HCT116 (cell line): ENCODE measurements around the gene RTN4RL1. TPM values are rescaled to one million over a fixed set of nuclear protein-coding genes. Genes with fewer than 3 reads are reported as not detected.

Source experiments
- ATAC-seq: fragments of 200-7000 bp; cut with Tn5 transposase; 2 replicates; pipeline ENCODE4 v1.9.1; 2020; ENCODE audit warnings: mild to moderate bottlenecking, moderate library complexity
- BruUV-seq: library from RNA; stranded (reverse); fragments of 400-500 nt; replicated peaks from 2 replicates; lab custom pipeline; 2021; lab: Mats Ljungman, UMichigan
- CTCF ChIA-PET: fragments of 300-600 bp; sonication (Branson Sonifier 250); formaldehyde crosslinking; loops from one replicate; lab custom pipeline; 2021; ENCODE audit warnings: antibody characterized with exemption; lab: Charles Lee
- POLR2A ChIA-PET: fragments of 300-600, 350-600 bp; sonication (Branson Sonifier 250); formaldehyde crosslinking; loops from one replicate; lab custom pipeline; 2021; ENCODE audit warnings: antibody characterized with exemption; lab: Charles Lee
- RAD21 ChIA-PET, 2 experiments: fragments of 300-600 bp; sonication (Branson Sonifier 250); formaldehyde crosslinking; loops; one replicate each; lab custom pipeline; 2023; ENCODE audit warnings: low total read pairs in 2 of 2; ENCODE audit not compliant: uncharacterized antibody in 2 of 2, unreplicated experiment in 2 of 2, low non-redundant PET in 1 of 2; lab: Charles Lee
- DNase-seq: peaks from one replicate; pipeline ENCODE4 v3.0.0-alpha.2; 2010; ENCODE audit warnings: low read depth, low spot score
- H2AFZ ChIP-seq: fragments of 200-600 bp; shearing (Covaris generic), sonication (generic); 2 replicates; pipeline ENCODE4 v1.6.1; 2017; ENCODE audit warnings: low read depth, mixed run types, mixed read lengths, antibody characterized with exemption, low read length; ENCODE audit not compliant: poor library complexity, severe bottlenecking
- H3K27ac ChIP-seq: 2 replicates; pipeline ENCODE4 v1.5.1; 2012; ENCODE audit warnings: low read depth, low read length
- H3K27me3 ChIP-seq: fragments of 200-600 bp; sonication (generic); 2 replicates; pipeline ENCODE4 v1.6.1; 2016; ENCODE audit warnings: mixed run types, low read length, mixed read lengths; ENCODE audit not compliant: insufficient read depth
- H3K36me3 ChIP-seq, 2 experiments: fragments of 200-500 bp in 1 of 2; fragments of 200-600 bp in 1 of 2; sonication (Bioruptor generic) in 1 of 2; sonication (generic) in 1 of 2; 2 replicates each; pipeline versions ENCODE4 v1.5.1 to v1.6.1; 2014 to 2016; ENCODE audit warnings: low read length in 2 of 2, inconsistent platforms in 1 of 2, mixed read lengths in 1 of 2, mixed run types in 1 of 2; ENCODE audit not compliant: insufficient read depth in 2 of 2, control insufficient read depth in 1 of 2
- H3K4me1 ChIP-seq, 2 experiments: fragments of 200-600 bp in 1 of 2; sonication (generic) in 1 of 2; 2 replicates each; pipeline versions ENCODE4 v1.5.1 to v1.6.1; 2012 to 2017; ENCODE audit warnings: low read length in 2 of 2, inconsistent platforms in 1 of 2, mild to moderate bottlenecking in 1 of 2, mixed read lengths in 1 of 2, mixed run types in 1 of 2, moderate library complexity in 1 of 2; ENCODE audit not compliant: insufficient read depth in 2 of 2, control insufficient read depth in 1 of 2
- H3K4me2 ChIP-seq: fragments of 200-600 bp; sonication (generic); 2 replicates; pipeline ENCODE4 v1.6.1; 2017; ENCODE audit warnings: mixed run types, low read length, mixed read lengths
- H3K4me3 ChIP-seq, 2 experiments: fragments of 200-600 bp in 1 of 2; sonication (generic) in 1 of 2; replicated peaks in 1 of 2; 2 replicates each; pipeline ENCODE4 v1.5.1; 2011 to 2016; ENCODE audit warnings: low read length in 2 of 2, control low read depth in 1 of 2, low read depth in 1 of 2, mild to moderate bottlenecking in 1 of 2, mixed read lengths in 1 of 2, mixed run types in 1 of 2
- H3K79me2 ChIP-seq: fragments of 200-600 bp; sonication (generic); 2 replicates; pipeline ENCODE4 v1.6.1; 2017; ENCODE audit warnings: mild to moderate bottlenecking, mixed run types, low read length, moderate library complexity, mixed read lengths; ENCODE audit not compliant: insufficient read depth
- H3K9ac ChIP-seq: fragments of 200-600 bp; sonication (generic); 2 replicates; pipeline ENCODE4 v1.6.1; 2016; ENCODE audit warnings: low read length, mixed read lengths
- H3K9me2 ChIP-seq: fragments of 200-600 bp; sonication (generic), shearing (Covaris generic); 2 replicates; pipeline ENCODE4 v1.6.1; 2017; ENCODE audit warnings: mixed run types, mild to moderate bottlenecking, moderate library complexity; ENCODE audit not compliant: insufficient read depth
- H3K9me3 ChIP-seq, 2 experiments: fragments of 200-500 bp in 1 of 2; fragments of 200-600 bp in 1 of 2; sonication (Bioruptor generic) in 1 of 2; sonication (generic) in 1 of 2; 2 replicates each; pipeline ENCODE4 v1.6.1; 2014 to 2017; ENCODE audit warnings: low read length in 2 of 2, mixed read lengths in 2 of 2, inconsistent platforms in 1 of 2, low read depth in 1 of 2, mild to moderate bottlenecking in 1 of 2, mixed run types in 1 of 2, moderate library complexity in 1 of 2; ENCODE audit not compliant: control insufficient read depth in 1 of 2, insufficient read depth in 1 of 2
- H4K20me1 ChIP-seq: fragments of 200-600 bp; sonication (generic), shearing (Covaris generic); 2 replicates; pipeline ENCODE4 v1.6.1; 2017; ENCODE audit warnings: mixed run types, mild to moderate bottlenecking, moderate library complexity; ENCODE audit not compliant: insufficient read depth
- ATF3 ChIP-seq: IDR thresholded peaks from 2 replicates; pipeline ENCODE4 v1.6.1; 2012
- CBX3 ChIP-seq: IDR thresholded peaks from 2 replicates; pipeline ENCODE4 v1.6.1; 2012; ENCODE audit warnings: low read depth
- CTCF ChIP-seq, 3 experiments: fragments of 200-600 bp in 1 of 3; sonication (generic) in 1 of 3; IDR thresholded peaks in 2 of 3; conservative IDR thresholded peaks in 1 of 3; 2 replicates each; pipeline ENCODE4 v1.5.1; 2012 to 2017; ENCODE audit warnings: low read depth in 2 of 3, low read length in 2 of 3, antibody characterized with exemption in 1 of 3, borderline replicate concordance in 1 of 3, control low read depth in 1 of 3, mild to moderate bottlenecking in 1 of 3, mixed read lengths in 1 of 3, mixed run types in 1 of 3, moderate library complexity in 1 of 3; ENCODE audit not compliant: insufficient read depth in 1 of 3
- EGR1 ChIP-seq: IDR thresholded peaks from 2 replicates; pipeline ENCODE4 v1.6.1; 2012; ENCODE audit warnings: low read depth
- ELF1 ChIP-seq: IDR thresholded peaks from 2 replicates; pipeline ENCODE4 v1.6.1; 2012; ENCODE audit warnings: low read depth, borderline replicate concordance
- EZH2phosphoT487 ChIP-seq: fragments of 200-600 bp; IDR thresholded peaks from 2 replicates; pipeline ENCODE4 v1.6.1; 2018; ENCODE audit warnings: antibody characterized with exemption, borderline replicate concordance
- FOSL1 ChIP-seq: IDR thresholded peaks from 2 replicates; pipeline ENCODE4 v1.6.1; 2012; ENCODE audit warnings: low read depth
- JUND ChIP-seq: IDR thresholded peaks from 2 replicates; pipeline ENCODE4 v1.6.1; 2012
- MAX ChIP-seq: IDR thresholded peaks from 2 replicates; pipeline ENCODE4 v1.6.1; 2012
- POLR2A ChIP-seq: IDR thresholded peaks from 2 replicates; pipeline ENCODE4 v1.7.0; 2011; ENCODE audit warnings: borderline replicate concordance; ENCODE audit not compliant: insufficient read depth, insufficient read length; ENCODE audit errors: extremely low read depth
- POLR2AphosphoS5 ChIP-seq: IDR thresholded peaks from 2 replicates; pipeline ENCODE4 v1.6.1; 2011; ENCODE audit warnings: mild to moderate bottlenecking, low read depth, low read length, moderate library complexity
- RAD21 ChIP-seq: IDR thresholded peaks from 2 replicates; pipeline ENCODE4 v1.6.1; 2012; ENCODE audit warnings: low read depth, mild to moderate bottlenecking
- REST ChIP-seq: IDR thresholded peaks from 2 replicates; pipeline ENCODE4 v1.6.1; 2012; ENCODE audit warnings: low read depth
- SIN3A ChIP-seq: IDR thresholded peaks from 2 replicates; pipeline ENCODE4 v1.6.1; 2012; ENCODE audit warnings: low read depth
- SP1 ChIP-seq: IDR thresholded peaks from 2 replicates; pipeline ENCODE4 v1.6.1; 2012; ENCODE audit warnings: low read depth
- TCF7L2 ChIP-seq: IDR thresholded peaks from 2 replicates; pipeline ENCODE4 v1.7.0; 2011; ENCODE audit warnings: borderline replicate concordance, inconsistent platforms; ENCODE audit not compliant: insufficient read depth, insufficient read length; ENCODE audit errors: extremely low read depth
- ZBTB33 ChIP-seq: IDR thresholded peaks from 2 replicates; pipeline ENCODE4 v1.6.1; 2011; ENCODE audit warnings: mild to moderate bottlenecking, low read length, moderate library complexity; ENCODE audit not compliant: insufficient replicate concordance; ENCODE audit errors: extremely low read depth
- ZFX ChIP-seq: fragments of 450-650 bp; IDR thresholded peaks from 2 replicates; pipeline ENCODE4 v1.6.1; 2017
- intact Hi-C: fragments of 100-400 bp; cut with micrococcal nuclease; formaldehyde crosslinking; loops from 2 replicates; pipeline ENCODE4 v1.10.0; 2022
- total RNA-seq: library from RNA; stranded (reverse); gene quantifications from one replicate; pipeline ENCODE4 v1.2.1, GENCODE V29; 2021; ENCODE audit not compliant: unreplicated experiment

RTN4RL1 gene
- total RNA-seq, 1 experiment from 2014 or later, result 3.7 TPM

- Histone ChIP-seq H3K4me3 (peak within 1 kb of the TSS; percentile 100), H2AFZ (peak within 1 kb of the TSS; percentile 86), H3K4me1 (peaks cover 16 to 23% of the 10 kb centered on the region in 2 experiments; a peak in 3 of 4 replicates), H3K9ac (peak within 1 kb of the TSS; percentile 89), H3K27ac (peak within 1 kb of the TSS; percentile 58), H3K36me3 (no peaks in the 10 kb centered on the region; a peak in 1 of 4 replicates), H3K9me2 (no peaks in the 10 kb centered on the region), H3K79me2 (peaks cover 9% of the 10 kb centered on the region; the same call in 1 of the 2 replicates), H4K20me1 (no peaks in the 10 kb centered on the region), H3K9me3 (no peaks in the 10 kb centered on the region), H3K4me2 (peak within 1 kb of the TSS; percentile 79), H3K27me3 (no peaks in the 10 kb centered on the region)
- BruUV-seq, result no TSS peak
- ATAC-seq (peak; percentile 87), DNase-seq (peak; percentile 85)
- ChIA-PET POLR2A (interaction anchor here (1.3 kb wide), 1 partner anchor 11 kb away, joined by 4 read pairs; the partner anchor contains the start of gene OVCA2), RAD21 (no interaction called here), CTCF (interaction anchor here (0.8 kb wide), 1 partner anchor 121 kb away, joined by 3 read pairs; no protein-coding TSS in a partner anchor)
- intact Hi-C loops, result loop anchor here (1.0 to 2.0 kb wide), 2 partner anchors 11 to 121 kb away; no protein-coding TSS in a partner anchor
- TF ChIP-seq JUND (no peak), FOSL1 (no peak), RAD21 (peak; percentile 71), ZBTB33 (no peak), ZFX (peak; percentile 55; the same call in 1 of the 2 replicates), SIN3A (peak; percentile 98; the same call in 1 of the 2 replicates), EGR1 (peak; percentile 98), ATF3 (no peak), CTCF (IDR thresholded peaks at IDR 0.05 in 2 of 3, conservative IDR thresholded peaks at IDR 0.05 in 1 of 3; ENCODE audit: borderline replicate concordance in 1 of 3, insufficient read depth in 1 of 3, low read depth in 2 of 3, low read length in 2 of 3) (no peak), SP1 (peak; percentile 96), CBX3 (no peak; the same call in 1 of the 2 replicates), MAX (peak; percentile 98), TCF7L2 (peak; percentile 33), POLR2AphosphoS5 (peak; percentile 74), REST (no peak), POLR2A (peak; percentile 54), ELF1 (no peak), EZH2phosphoT487 (no peak)
These were observed 5.0 kb upstream of the RTN4RL1 start, which contains the start of gene DPH1 for GRCh38 chr17:2029911-2030778. TSS of gene DPH1 (plus strand) at chr17:2030153. CDS start at chr17:2030170, 17 bp downstream.
